HG03064 (cell line): ENCODE measurements around the gene ACAA1.
"Not testable (repeated sequence)": the region's sequence is repeated elsewhere in the genome, so short reads cannot be mapped to it uniquely, and the experiment has no call there.

Experiments used
- ATAC-seq: cut with Tn5 transposase; IDR thresholded peaks from one replicate; pipeline ENCODE4 v1.9.1; 2021; ENCODE audit warnings: low read depth; ENCODE audit not compliant: unreplicated experiment

Gene ACAA1

DNA sequence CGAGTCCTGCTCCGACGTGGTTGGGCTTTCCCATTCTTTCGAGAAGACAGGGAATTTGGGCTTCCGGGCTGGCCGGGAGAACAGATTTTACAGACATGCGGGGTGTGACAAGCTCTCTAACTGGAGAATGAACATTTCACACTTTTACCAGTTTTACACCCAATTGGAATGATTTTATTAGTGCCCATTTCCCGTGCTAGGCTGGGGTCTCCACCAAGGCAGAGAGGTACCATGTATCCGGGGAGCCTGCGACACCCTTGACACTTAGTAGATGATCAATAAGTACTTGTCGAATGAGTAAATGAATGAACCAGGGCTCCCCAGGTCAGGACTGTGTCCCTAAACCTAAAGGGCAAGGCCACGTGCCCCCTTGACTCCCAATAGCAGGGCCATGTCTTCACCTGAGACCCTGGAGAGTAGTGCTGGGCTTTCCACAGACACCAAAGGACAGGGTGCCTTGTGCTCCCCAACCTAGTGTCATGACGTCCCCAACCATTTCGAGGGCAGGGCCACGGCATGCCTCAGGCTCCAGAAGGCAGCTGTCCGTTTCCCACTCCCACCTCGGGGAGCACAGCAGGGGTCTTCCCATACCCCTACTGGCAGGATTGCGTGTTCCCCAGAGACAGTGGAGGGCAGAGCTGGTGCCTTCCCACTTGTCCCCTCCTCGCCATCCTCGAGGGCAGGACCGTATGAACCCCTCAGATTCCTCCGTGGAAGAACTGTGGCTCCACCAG is 855 bp upstream of the ACAA1 start:
- ATAC-seq = no peak

- ATAC-seq = no peak
These were observed 542 bp downstream of the ACAA1 start for GRCh38 chr3:38136393-38136776.

DNA sequence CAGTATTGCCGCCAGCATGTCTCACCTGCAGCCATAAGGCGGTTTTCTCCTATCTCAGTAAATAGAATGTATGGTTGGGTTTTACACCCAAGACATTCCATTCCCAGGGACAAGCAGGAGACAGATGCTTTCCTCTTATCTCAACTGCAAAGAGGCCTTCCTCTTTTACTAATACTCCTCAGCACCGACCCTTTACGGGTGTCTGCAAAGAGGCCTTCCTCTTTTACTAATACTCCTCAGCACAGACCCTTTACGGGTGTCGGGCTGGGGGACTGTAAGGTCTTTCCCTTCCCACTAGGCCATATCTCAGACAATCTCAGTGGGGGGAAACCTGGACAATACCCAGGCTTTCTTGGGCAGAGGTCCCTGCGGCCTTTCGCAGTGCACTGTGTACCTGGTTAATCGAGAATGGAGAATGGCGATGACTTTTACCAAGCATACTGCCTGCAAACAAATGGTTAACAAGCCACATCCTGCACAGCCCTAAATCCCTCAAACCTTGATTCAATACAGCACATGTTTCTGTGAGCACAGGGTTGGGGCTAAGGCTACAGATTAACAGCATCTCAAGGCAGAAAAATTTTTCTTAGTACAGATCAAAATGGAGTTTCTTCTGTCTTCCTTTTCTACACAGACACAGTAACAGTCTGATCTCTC is 1.2 kb downstream of the ACAA1 start:
- ATAC-seq = not testable (repeated sequence)

DNA sequence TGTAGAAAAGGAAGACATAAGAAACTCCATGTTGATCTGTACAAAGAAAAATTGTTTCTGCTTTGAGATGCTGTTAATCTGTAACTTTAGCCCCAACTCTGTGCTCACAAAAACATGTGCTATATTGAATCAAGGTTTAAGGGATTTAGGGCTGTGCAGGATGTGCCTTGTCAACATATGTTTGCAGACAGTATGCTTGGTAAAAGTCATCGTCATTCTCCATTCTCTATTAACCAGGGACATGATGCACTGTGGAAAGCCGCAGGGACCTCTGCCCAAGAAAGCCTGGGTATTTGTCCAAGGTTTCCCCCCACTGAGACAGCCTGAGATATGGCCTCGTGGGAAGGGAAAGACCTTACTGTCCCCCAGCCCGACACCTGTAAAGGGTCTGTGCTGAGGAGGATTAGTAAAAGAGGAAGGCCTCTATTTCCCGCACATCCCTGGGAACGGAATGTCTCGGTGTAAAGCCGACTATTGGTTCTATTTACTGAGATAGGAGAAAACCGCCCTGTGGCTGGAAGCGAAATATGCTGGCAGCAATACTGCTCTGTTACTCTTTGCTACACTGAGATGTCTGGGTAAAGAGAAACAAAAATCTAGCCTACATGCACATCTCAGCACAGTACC is 2.3 kb downstream of the ACAA1 start:
- not testable (repeated sequence) for ATAC-seq

DNA sequence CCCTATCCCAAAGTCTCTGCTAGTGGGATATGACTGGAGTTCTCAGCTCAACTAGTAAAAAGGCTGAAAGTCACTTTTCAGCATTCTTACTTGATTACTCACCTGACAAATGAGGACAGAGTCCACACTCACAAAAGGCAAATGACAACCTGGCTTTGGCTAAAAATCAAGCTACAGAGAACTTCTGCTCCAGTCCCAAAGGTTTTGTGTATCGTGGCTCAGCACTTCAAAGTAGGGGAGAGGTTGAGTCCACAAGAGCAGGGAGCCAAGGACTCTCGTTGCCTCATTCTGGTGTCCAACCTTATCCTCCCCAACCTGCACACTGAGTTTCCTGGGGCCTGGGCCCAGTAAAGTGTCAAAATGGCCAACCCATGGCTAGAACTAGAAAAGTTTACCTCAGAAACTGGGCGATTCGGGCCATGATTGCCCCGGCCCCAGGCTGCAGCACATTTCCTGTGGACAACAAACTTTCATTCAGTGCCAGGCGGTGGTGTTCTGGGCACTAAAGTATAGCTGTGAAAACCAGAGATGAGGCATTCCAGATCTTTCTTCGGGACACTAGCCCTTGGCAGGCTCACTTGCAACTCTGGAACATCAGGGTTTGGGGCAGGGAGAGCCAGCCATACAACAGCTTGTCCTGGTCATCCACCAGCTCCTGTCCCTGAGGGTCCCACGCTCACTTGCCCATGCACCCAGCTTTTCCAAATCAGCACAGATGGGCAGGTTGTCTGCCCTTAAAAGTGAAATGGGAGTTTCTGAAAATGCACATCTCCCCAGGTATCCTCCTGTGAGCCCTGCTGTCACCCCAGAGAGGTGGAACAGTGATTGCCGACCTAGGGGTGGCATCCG is 3.1 kb downstream of the ACAA1 start:
- ATAC-seq = no peak

GRCh38 chr3:38133209-38133556 is 3.7 kb downstream of the ACAA1 start:
- ATAC-seq = no peak

- ATAC-seq = no peak
These were observed 5.1 kb downstream of the ACAA1 start for GRCh38 chr3:38131621-38132369.

GRCh38 chr3:38130631-38131065 is 6.3 kb downstream of the ACAA1 start:
- ATAC-seq = no peak

DNA sequence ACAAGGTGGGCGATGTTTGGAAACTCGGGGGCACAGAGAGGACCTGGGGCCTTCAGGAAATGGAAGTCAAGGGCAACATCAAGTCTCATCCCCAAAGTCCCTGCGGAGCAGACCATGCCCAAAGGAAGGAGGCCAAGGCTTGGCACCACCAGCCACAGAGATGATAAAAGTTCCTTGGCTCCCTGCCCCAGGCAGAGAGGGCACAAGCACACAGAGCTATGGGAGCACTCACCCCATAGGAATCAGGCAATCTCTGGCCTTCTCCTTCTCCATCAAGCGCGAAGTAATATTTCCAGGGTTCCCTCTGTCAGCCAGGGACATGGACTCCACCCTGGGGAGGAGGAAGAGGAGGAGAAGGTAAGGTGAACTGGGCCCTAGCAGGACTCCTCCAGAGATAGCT is 7.9 kb downstream of the ACAA1 start:
- no peak for ATAC-seq

DNA sequence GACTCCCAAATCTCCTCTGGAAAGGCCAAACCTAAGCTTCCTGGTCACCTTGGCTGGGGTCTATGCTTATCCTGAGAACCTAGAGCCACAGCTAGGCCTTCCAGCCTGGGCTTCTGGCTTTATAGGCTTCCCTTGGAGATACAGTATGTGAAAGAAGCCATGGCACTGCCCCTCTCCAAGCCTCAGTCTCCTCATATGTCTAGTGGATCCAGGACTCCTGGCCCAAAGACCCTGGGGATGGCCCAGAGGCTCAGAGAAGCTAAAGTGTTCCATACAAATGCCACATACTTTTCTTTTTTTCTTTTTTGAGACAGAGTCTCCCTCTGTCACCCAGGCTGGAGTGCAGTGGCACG is 8.6 kb downstream of the ACAA1 start:
- ATAC-seq = no peak

DNA sequence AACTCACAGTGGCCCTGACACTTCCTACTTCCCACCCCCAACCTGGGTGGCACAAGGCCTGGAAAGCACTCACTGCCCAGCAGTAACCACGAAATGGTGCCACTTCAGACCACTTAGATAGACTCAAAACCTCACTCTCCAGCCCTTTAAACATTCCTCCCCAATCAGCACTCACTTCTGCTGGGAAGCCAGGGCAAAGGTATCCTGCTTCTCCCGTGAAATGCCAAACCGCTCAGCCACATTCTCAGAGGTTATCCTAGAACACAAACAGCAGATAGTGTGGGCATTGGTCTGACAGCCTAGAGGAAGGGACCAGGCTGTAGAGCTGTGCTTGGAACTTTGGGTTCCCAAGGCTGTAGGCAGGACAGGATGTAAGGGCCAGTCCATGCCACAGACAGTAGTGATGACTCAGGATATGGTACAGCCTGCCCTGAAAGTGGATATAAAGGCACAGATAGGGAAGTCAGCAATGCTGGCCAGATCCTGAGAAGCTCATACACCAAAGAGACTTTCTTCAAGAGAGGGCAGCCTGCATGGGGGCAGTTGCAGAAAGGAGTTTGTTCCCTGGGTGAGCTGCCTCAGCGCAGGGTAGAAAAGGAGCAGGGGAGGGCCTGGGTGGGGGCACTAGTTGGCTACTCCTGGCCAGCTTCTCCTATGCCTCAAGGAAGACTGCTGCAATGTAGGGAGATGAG is 9.2 kb downstream of the ACAA1 start:
- ATAC-seq = no peak

DNA sequence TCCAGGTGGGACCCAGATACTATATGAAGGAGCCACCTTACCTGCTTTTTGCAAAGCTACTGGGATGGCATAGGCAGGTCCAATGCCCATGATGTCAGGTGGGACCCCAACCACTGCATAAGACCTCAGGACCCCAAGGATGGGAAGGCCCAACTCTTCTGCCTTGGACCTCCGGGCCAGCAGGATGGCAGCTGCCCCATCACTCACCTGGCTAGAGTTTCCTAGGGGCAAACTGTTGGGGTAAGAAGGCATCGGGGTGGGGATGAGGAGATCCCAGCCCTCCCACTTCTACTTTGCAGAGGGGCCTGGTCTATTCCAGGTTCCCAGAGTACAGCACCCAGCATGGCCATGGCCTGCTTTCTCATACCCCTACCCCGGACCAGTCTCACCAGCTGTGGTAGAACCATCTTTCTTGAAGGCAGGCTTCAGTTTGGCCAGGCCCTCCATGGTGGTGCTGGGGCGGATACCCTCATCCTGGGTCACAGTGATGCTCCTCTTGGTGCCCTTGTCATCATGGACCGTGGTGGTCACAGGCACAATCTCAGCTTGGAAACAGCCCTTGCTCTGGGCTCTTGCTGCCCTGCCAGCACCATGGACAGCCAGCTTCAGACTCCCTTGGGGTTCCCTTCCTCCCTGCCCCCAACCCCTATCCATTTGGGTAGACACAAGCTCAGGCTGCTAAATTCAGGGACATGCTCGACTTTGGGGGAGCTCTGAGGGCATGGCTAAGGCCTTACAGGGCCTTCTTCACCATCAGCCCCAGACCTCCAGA is 10.6 kb downstream of the ACAA1 start:
- ATAC-seq = no peak

DNA sequence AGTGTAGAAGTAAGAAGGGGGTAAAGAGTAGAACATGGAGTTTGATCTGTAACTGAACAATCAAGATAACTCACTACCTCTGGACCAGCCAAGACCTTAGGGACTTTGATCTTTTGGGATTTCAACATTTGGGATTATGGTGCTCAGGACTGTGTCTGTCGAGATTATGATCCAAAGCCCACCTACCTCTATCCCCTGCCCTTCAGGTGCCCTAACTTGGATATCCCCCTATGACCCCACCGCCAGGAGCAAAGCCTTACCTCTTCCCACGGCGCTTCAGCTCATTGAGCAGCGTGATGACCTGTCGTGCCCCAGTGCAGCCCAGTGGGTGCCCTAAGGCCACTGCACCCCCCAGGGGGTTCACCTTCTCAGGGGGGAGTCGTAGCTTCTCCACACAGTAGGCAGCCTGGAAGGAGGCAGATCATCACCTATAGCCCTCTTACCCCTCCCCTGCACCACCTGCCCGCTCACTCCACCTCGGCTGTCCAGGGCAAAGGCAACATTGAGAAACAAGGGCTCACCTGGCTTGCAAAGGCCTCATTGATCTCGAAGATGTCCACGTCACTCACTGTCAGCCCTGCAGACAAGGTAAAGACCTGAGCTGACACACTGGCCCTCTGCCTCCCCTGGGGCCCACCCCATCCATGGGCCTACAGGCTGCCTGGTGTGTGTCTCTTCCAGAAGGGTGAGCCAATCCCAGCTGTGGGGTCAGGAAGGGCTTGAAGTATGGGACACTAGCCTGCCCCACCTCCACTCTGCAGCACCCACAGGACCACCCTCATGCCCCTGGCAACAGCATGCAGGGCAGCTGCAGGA is 11.4 kb downstream of the ACAA1 start:
- no peak for ATAC-seq

- ATAC-seq = no peak
These were observed 12.4 kb downstream of the ACAA1 start for GRCh38 chr3:38124324-38125122.

DNA sequence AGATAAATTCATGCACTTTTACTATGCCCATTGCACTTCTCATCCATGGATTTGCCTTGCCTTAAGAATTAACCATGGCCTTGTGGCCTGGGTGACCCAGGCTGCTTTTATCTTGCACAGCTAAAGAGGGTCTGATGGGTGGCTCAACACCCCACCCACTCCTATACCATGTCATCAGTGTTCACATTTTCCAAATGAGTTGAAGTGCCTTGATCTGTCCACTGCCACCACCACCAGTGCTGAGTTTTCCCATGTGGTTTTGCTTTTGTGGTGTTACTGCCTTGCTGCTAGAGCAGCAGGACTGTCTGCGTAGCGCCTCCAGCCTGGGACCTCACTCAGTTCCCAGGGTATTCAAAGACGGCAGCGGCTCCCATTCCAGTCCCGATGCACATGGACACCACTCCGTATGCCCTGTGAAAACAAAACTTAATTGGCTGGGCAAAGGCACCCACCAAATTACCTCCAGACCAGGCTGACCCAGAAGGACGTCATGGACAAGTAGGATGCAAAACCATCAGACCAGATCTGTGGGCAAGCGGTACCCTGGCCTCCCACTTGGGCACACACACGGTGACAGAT is 14.1 kb downstream of the ACAA1 start:
- no peak for ATAC-seq

- no peak for ATAC-seq
These were observed 15.0 kb downstream of the ACAA1 start for GRCh38 chr3:38121832-38122461.

DNA sequence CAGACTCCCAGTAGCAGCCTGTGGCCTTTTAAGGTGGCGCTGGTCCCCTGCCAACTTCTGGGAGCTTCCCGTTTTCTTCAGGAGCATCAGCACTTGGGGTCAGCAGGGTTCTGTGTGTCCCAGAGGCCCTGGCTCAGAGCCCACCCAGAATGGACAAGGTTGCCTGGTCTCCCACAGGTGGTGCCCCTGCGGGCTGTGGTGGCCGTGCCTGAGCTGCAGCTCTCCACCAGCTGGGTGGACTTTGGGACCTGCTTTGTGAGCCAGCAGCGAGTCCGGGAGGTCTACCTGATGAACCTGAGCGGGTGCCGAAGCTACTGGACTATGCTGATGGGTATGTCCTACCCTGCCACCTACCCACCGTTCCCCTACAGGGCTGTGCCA is 15.5 kb downstream of the ACAA1 start:
- ATAC-seq = no peak
